Left ventricle myocardium inferior (tissue), 1 donor: ENCODE data around the gene PDGFC. TPM values are rescaled to one million over a fixed set of nuclear protein-coding genes. Genes with fewer than 3 reads are reported as not detected.

Source experiments
- DNase-seq: peaks from one replicate; pipeline ENCODE4 v3.0.0-alpha.2; 2020
- H3K27ac ChIP-seq: fragments of 200-600 bp; replicated peaks from 2 replicates; pipeline ENCODE4 v1.8.0; 2021
- H3K27me3 ChIP-seq: fragments of 200-600 bp; 2 replicates; pipeline ENCODE4 v1.8.0; 2021; ENCODE audit warnings: low read depth
- H3K36me3 ChIP-seq: fragments of 200-600 bp; 2 replicates; pipeline ENCODE4 v1.8.0; 2021
- H3K4me1 ChIP-seq: fragments of 200-600 bp; 2 replicates; pipeline ENCODE4 v1.8.0; 2021
- H3K4me3 ChIP-seq: fragments of 200-600 bp; 2 replicates; pipeline ENCODE4 v1.8.0; 2021; ENCODE audit warnings: mild to moderate bottlenecking, moderate library complexity
- H3K9me3 ChIP-seq: fragments of 200-600 bp; replicated peaks from 2 replicates; pipeline ENCODE4 v1.8.0; 2021
- intact Hi-C: fragments of 100-400 bp; cut with micrococcal nuclease; formaldehyde crosslinking; loops from one replicate; pipeline ENCODE4 v1.11.0; 2022
- total RNA-seq: library from RNA; stranded (reverse); fragmentation: NEBNext Ultra II Directional; extraction: Animal tissue kit (Norgen Biotek cat#: 25700); gene quantifications from one replicate; pipeline ENCODE4 v1.2.1, GENCODE V29; 2021
- TF ChIP-seq, protein P1 (sequence below): fragments of 200-600 bp; IDR thresholded peaks from 2 replicates; pipeline ENCODE4 v1.8.0; 2021; ENCODE audit warnings: antibody characterized with exemption, mild to moderate bottlenecking, borderline replicate concordance
- donor health status: DM: no; HTN: yes; CAD: no; lungs with severe emphysema.

PDGFC gene
- total RNA-seq, 1 donor from 2014 or later, result 12.9 TPM

DNA sequence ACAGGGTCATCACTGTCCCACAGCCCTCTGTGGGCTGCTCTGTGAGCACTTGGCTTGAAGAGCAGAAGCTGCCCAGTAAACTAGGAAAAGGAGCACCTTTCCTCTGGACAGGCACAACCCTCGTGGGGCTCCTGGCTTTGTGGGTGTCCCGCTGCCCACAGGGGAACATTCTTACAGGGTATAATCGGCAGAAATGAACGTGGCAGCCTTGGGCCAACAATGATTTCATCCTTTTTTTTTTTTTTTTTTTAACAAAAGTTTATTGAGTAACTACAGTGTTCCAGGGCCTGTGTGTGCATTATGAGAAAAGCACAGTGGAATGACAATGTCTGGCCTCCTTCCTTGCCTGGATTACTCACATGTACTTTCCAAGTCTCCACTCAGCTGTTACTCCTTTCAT, 197.2 kb downstream of the PDGFC start:
- TF ChIP-seq, protein P1, sequence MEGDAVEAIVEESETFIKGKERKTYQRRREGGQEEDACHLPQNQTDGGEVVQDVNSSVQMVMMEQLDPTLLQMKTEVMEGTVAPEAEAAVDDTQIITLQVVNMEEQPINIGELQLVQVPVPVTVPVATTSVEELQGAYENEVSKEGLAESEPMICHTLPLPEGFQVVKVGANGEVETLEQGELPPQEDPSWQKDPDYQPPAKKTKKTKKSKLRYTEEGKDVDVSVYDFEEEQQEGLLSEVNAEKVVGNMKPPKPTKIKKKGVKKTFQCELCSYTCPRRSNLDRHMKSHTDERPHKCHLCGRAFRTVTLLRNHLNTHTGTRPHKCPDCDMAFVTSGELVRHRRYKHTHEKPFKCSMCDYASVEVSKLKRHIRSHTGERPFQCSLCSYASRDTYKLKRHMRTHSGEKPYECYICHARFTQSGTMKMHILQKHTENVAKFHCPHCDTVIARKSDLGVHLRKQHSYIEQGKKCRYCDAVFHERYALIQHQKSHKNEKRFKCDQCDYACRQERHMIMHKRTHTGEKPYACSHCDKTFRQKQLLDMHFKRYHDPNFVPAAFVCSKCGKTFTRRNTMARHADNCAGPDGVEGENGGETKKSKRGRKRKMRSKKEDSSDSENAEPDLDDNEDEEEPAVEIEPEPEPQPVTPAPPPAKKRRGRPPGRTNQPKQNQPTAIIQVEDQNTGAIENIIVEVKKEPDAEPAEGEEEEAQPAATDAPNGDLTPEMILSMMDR, result no peak
- no peak overlapping the region for H3K4me3 ChIP-seq
- no peak overlapping the region for H3K27ac ChIP-seq
- peaks cover 56% of the 10 kb centered on the region for H3K4me1 ChIP-seq
- DNase-seq, result no peak
- no peaks in the 10 kb centered on the region for H3K27me3 ChIP-seq
- intact Hi-C loops, result no loop called here
- no peaks in the 10 kb centered on the region for H3K9me3 ChIP-seq
- no peaks in the 10 kb centered on the region for H3K36me3 ChIP-seq

DNA sequence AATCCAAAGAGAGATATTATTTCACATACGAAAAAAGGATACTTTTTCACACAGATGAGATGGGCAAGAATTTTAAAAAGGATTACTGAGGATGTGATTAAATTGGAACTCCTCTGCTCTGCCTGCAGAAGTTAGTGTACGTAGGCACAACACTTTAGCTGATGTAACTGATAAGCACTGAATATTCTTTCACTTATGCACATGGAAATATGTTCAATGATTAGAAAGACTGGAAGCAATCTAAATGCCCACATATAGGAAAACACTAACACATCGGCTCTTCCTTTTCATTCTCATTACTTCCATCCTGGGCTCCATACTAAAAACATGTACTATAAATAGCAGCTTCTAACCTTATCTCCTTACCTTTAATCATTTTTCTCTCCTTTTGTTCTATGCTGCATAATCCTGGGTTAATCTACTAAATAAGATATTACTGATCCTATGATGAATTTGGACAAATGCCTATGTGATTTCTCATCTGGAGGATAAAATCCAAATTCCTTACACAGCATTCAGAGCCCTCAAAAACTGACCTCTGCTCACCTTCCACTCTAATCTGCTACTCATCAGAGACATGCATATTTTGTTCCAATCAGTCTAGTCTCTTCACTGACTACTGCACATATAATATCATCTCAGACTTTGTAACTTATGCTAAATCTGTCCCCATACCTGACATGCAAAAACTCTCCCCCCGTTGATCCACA, 197.8 kb downstream of the PDGFC start:
- no peak for DNase-seq
- Histone ChIP-seq H3K9me3 (no peaks in the 10 kb centered on the region), H3K27me3 (no peaks in the 10 kb centered on the region), H3K4me1 (peaks cover 49% of the 10 kb centered on the region), H3K4me3 (no peak overlapping the region), H3K27ac (no peak overlapping the region), H3K36me3 (no peaks in the 10 kb centered on the region)
- intact Hi-C loops, result no loop called here
- TF ChIP-seq, protein P1, result no peak

- intact Hi-C loops, result no loop called here
- TF ChIP-seq, protein P1, result no peak
- Histone ChIP-seq H3K36me3 (no peaks in the 10 kb centered on the region), H3K27ac (peak overlapping the region; percentile 44), H3K9me3 (no peaks in the 10 kb centered on the region), H3K4me1 (peaks cover 53% of the 10 kb centered on the region), H3K27me3 (no peaks in the 10 kb centered on the region), H3K4me3 (peak overlapping the region; percentile 39)
- DNase-seq, result no peak
These were observed 200.3 kb downstream of the PDGFC start for GRCh38 chr4:156771171-156771837.

DNA sequence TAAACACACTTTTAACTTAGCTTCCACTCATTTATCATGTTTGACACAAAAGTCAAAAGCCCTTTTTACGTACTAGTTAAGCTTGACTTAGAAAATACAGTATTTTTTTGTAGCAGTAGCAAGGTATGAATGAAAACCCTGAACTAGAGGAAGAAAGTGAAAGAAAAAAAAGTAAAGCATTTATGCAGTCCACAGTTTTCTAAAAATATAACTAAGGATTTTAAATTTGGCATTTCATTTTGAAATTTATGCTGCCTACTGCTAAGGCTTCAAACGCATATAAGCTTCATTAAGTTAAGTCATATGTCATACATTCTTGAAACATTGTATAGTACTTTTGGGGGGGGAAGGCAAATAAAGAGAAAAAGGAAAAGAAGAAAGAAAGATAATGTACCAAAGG, 201.5 kb downstream of the PDGFC start:
- Histone ChIP-seq H3K27ac (no peak overlapping the region), H3K36me3 (no peaks in the 10 kb centered on the region), H3K4me1 (peaks cover 52% of the 10 kb centered on the region), H3K4me3 (no peak overlapping the region), H3K9me3 (no peaks in the 10 kb centered on the region), H3K27me3 (no peaks in the 10 kb centered on the region)
- no peak for DNase-seq
- TF ChIP-seq, protein P1, result no peak
- intact Hi-C loops, result no loop called here

DNA sequence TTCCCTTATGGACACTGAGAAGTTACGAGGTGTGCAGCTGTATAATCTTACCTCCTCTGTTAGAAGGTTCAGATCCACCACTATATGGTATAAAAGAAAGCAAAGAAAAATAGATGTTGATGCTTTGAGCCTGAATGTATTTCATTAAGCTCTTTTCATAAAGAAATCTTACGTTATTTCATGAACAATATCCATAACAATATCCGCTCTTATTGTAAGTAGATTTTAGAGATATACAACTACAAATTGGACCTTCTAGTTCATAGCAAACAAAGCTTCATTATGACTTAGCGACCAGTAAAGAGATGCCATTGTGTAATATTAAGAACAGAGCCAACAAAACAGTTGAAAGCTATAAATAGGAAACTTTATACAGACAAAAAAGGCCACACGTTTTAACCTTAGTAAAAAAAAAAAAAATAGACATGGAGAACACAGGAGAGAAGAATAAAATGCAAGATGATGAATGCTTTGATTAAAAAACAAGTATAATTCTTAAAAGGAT, 203.6 kb downstream of the PDGFC start:
- peaks cover 54% of the 10 kb centered on the region for H3K4me1 ChIP-seq
- no peak for DNase-seq
- no peak overlapping the region for H3K4me3 ChIP-seq
- H3K36me3 ChIP-seq, result no peaks in the 10 kb centered on the region
- intact Hi-C loops, result no loop called here
- no peaks in the 10 kb centered on the region for H3K27me3 ChIP-seq
- H3K9me3 ChIP-seq, result no peaks in the 10 kb centered on the region
- TF ChIP-seq, protein P1, result no peak
- H3K27ac ChIP-seq, result no peak overlapping the region
